G401 (cell line): Measurements from ENCODE around the gene PAIP1. TPM values are rescaled to one million over a fixed set of nuclear protein-coding genes. Genes with fewer than 3 reads are reported as not detected.
A peak's percentile ranks its signal among the peaks of the same experiment; 100 is the strongest.
"Not testable (repeated sequence)": the region's sequence is repeated elsewhere in the genome, so short reads cannot be mapped to it uniquely, and the experiment has no call there.

ENCODE experiments used
- DNase-seq: peaks from one replicate; pipeline ENCODE4 v3.0.0-alpha.2; 2015; ENCODE audit warnings: low spot score
- in situ Hi-C: cut with HindIII; loops from 2 replicates; pipeline ENCODE4 v1.10.0; 2016; ENCODE audit warnings: low sequenced_read_pairs, mixed read lengths
- total RNA-seq: library from RNA; depleted of rRNA; stranded (reverse); fragments of >200 nt; shearing (Covaris generic); gene quantifications from 2 replicates; pipeline ENCODE4 v1.2.3, GENCODE V29; 2014

The PAIP1 gene
- total RNA-seq, 1 experiment from 2014 or later = 135 TPM

DNA sequence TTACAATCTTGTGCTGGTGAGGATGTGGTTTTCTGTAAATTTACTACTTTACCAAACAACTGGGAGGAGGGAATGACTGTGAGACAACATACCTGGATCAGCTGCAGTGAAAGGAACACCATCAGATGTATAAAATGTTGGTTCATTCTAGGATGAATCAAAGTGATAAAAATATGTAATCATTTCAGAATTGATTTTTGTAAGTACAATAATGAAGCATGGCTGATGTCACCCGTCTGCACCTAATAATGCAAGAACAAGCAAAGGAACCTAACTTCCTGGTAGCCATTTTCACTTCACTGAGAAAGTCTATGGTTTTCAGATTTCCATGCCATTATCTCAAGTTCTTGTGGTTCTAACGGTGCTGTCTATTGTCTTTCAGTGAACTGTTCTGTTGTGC is 23.2 kb downstream of the PAIP1 start:
- in situ Hi-C loops = no loop called here
- no peak for DNase-seq

DNA sequence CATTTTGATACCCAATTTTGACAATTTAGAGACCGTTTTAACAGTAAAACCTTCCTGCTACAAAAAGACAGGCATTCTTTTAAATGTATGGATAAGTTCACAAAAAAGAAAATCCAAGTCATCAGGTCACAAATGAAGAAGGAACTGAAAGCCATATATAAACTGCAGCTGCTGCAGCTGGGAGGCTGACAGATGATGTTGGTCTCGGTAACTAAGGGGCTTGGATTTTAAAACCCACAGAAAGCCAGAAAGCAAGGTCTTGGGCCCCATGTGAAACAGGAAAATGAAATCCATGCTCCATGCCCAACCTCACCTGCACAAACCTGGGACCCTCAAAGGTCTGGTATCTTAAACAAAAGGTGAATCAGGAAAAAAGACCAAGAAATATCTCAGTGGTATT is 26.2 kb downstream of the PAIP1 start:
- DNase-seq = no peak
- in situ Hi-C loops = no loop called here

DNA sequence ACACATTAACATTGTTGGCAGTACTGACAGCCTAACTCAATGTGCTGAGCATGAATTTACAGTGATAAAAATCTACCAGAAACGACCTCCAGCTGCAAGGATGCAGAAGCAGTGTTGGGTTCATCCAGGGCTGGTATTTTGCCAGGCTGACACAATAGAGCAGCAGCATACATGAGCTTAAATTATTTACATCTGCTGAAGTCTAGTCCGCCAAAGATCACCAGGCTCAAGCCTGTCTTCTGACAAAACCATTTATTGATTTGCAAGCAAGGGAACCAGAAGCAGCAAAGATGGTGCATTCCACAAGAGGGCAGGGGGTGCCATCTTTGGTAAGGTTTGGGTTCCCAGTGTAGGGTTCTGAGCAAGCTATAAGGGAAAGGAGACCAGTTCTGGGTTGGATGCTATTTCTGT is 33.2 kb downstream of the PAIP1 start:
- in situ Hi-C loops = no loop called here
- no peak for DNase-seq

DNA sequence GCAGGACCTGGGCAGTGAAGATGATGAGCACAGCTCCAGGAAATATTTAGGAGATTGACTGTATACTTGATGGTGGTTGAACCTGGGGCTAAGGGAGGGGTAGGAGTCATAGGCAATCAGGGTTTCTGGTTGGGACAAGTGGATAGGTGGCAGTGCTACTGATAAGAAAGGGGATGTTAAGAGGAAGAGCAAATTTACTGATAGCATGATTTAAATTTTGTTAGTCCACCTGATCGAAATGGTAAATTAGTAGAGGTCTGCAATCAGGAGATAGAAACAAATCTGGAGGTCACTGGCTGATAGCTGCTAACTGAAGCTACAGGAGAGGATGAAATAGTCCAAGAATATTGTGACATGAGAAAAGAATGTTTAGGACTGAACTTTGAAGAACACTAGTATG is 36.3 kb downstream of the PAIP1 start:
- in situ Hi-C loops = no loop called here
- no peak for DNase-seq

DNA sequence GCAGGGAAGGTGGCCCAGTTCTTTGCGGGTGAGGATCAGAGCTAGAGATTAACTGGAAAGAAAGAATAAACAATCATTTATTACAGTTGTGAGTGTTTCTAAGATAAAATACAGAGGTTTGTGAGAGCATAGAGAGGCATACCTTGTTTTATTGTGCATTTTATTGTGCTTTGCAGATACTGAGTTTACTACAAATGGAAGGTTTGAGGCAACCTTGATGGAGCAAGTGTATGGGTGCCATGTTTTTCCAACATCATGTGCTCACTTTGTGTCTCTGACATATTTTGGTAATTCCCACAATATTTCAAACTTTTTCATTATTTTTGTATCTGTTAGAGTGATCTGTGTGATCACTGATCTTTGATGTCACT is 41.2 kb downstream of the PAIP1 start:
- in situ Hi-C loops = no loop called here

DNA sequence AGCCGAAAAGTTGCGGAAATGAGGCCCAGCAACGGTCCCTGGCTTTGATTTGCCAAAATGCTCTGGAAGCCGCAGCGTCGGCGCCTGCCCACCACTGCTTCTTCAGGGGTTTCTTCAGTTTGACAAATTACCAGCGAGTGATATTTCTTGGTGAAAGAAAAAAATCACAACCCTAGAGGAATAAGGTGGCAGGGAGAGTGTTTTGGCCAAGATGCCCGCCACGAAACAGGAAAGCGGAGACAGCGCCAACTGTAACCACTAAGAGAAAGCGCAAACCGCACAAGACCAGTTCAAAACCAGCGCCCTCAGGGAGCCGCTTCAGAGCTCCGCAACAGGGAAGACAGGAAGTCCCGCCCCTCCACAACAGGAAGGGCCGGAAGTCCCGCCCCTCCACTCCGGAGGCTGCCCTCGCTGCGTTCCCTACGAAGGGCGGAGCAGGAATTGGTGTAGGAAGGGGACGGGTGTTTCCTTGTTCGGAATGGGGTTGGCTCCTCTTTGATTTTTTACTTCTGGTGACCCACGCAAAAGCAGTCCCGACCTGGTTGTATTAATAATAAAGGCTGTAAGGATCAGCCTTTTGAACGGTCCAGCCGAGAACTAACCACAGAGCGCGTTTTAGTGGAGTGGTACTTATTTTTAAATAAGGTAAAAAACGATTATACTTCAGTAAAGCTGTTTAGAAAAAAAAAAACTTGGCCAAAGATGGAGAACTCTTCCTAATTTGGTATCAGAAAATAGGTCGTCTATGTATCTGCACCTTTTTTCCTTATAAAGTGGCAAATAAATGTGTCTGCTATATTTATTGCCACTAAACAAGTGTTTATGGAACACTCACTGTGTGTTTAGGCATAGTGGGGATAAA is 41.8 kb downstream of the PAIP1 start, which contains the start of gene C5orf34:
C5orf34 (minus strand) TSS at position 333 of the 862 bp plus-strand sequence. CDS start 5,809 bp downstream, outside the sequence.
- DNase-seq = peak; percentile 98
- in situ Hi-C loops = no loop called here

More for the DNA sequence above, 41.2 kb downstream of the PAIP1 start:
- no peak for DNase-seq

DNA sequence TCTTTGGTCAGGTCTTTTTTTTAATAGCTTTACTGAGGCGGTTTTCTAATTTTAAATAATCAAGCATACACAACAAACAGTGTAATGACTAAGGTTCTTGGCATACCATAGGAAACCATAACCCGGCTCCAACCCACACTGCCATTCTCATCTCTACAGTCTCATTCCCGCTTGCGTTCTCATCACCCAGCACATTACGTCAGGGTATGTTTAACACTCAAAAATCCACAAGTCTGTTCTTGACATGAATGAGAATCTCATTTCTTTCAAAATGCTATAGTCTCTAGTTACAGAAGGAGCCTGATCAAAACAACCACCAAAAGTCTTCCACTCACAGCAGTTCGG is 42.4 kb downstream of the PAIP1 start:
- no peak for DNase-seq
- in situ Hi-C loops = no loop called here

DNA sequence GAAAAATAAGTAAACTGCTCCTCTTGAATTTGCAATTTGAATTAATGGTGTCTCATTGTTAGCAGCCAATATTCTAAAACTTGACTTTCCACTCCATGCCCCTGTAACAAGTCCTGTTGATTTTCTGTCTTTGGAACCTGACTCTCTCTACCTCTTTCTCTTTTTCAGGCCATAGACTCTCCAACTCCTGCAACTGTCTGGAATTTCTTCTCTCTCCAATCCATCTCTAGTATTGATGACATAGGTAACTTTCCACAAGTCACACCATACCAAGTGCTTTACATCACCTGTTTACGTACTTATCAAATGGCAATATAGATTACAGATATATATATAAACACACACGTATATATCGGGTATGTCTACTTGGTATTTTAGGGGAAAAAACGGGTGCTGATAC is 42.9 kb downstream of the PAIP1 start:
- DNase-seq = no peak
- in situ Hi-C loops = no loop called here

DNA sequence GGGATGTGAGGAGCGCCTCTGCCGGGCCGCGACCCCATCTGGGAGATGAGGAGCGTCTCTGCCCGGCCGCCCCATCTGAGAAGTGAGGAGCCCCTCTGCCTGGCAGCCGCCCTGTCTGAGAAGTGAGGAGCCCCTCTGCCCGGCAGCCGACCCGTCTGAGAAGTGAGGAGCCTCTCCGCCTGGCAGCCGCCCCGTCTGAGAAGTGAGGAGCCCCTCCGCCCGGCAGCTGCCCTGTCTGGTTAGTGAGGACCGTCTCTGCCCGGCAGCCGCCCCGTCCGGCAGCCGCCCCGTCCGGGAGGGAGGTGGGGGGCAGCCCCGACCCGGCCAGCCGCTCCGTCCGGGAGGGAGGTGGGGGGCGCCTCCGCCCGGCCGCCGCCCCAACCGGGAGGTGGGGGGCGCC is 45.8 kb downstream of the PAIP1 start:
- DNase-seq, in situ Hi-C loops: not testable (repeated sequence)

DNA sequence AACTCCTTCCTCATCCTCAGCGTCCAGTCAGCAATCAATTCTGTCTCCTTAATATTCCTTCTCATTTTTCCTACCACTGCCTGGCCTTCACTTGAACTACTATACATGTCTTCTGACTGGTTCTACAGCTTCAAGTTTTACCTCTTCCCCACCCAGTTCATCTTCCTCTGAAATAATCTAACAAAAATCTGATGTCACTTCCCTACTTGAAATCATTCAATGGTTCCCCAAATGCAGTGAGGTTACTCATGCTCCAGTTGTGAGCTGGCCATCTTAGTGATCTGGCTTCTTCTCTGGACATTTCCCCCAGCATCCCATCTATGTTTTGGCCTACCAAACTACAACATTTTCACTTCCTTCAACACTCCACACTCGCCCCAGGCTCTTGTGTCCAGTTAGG is 58.3 kb downstream of the PAIP1 start:
- no peak for DNase-seq
- in situ Hi-C loops = no loop called here

DNA sequence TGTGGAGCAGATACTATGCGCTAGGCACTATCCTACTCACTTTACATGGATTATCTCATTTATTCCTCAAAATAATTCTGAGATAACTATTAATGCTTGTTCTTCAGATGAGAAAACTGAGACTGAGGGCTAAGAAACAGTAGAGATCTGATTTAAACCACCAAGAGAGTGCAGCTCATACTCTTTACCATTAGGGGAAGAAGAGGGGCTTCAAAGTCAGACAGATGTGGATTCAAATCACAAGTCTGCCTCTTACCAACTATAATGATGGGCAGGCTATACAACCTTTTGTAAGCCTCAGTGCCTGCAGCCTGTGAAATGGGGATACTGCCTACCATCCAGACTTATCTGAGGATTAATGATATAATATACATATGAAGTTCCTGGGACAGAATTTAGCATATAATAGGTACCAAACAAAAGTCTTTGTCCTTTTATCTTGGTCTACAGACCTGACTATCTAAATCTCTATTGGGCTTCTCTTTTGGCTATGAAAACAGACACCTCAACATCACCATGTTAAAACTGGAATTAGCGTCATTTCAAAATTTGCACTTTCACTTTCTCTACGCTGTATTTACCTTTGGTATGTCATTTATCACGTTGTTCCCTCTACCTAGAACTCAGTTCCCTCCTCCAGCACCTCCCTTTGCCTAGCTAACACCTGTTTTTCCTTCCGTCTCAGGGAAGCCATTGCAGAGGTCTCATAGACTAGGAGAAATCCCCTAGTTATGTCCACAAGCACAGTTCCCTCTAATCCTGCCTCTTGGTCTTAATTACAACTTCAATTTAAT is 59.4 kb downstream of the PAIP1 start:
- in situ Hi-C loops = no loop called here
- DNase-seq = no peak

DNA sequence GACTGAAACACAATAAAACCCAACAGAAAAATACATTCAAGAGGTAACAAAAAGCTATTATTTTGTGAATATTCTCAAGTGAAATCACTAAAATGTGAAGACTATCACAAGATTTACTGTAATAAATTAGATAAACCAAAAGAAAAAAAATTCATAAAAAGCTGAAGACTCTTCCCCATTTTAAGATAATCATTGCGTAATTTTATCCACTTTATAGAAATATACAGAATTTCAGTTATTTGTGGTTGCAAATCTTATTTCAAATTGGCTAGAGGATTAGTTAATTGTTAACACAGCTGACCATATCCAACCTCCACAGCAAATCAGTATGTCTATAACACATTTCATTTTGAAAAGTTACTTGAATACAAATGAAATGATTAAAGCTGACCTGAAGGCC is 65.6 kb downstream of the PAIP1 start:
- DNase-seq = no peak
- in situ Hi-C loops = no loop called here

DNA sequence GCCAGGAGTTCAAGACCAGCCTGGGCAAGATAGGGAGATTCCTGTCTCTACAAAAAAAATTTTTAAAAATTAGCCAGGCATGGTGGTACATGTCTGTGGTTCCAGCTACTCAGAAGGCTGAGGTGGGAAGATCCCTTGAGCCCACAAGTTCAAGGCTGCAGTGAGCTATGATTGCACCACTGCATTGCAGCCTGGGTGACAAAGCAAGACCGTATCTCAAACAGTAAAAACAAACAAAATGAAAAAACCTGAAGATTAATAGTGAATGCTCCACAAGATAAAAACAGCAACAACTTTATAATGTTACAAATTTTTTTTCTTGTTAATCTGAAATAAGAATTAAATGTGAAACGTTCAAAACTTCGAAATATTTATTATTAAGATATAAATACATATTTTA is 70.5 kb downstream of the PAIP1 start:
- in situ Hi-C loops = no loop called here

DNA sequence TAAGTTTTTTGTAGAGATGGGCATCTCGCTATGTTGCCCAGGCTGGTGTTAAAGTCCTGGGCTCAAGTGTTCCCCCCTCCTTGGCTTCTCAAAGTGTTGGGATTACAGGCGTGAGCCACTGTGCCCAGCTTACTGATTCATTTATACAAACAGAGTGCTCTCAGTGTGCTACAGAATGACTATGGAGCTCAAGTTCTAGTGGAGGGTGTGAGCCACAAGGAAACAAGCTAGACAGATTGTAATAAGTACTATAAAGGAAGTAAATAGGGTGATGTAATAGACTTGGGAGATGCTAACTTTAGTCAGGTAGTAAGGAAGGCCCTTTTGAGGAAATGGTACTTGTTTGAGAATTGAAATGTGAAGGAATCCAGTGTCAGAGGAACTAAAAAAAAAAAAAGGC is 71.5 kb downstream of the PAIP1 start:
- no peak for DNase-seq

More for the DNA sequence above, 70.5 kb downstream of the PAIP1 start:
- no peak for DNase-seq

DNA sequence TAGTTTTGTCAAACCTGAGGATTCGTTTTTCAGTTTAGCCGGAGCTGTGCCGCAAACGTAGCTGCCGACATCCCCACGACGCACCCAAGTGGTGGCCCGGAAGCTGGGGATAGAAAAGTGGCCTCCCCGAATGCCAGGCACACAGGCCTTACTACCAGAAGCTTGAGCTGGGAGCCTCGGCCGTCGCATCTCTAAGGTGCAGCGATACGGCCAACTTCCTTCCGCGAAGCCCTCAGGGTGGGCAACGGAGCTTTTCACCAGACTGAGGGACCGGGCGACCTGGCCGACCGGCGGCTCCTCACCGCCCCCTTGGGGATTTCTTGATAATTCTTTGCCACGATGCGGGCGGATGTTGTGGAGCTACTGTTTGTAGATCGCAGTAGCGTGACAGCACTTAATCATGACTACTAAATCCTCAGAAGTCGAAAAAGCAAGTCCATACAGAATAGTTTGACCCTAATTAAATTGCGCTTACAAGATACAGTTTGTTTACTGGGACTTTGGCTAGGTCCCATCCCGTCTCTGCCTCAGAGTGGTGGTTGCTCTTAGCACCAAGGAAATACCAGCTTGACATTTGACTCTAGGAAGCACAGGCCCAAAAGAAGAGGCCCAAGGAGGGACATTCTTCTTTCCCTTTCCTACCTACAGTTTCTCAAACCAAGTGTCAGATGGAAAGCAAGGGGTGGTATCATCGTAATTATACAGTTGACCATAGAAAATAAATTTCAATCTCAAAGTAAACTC is 72.6 kb downstream of the PAIP1 start:
- in situ Hi-C loops = no loop called here
- peak; percentile 84 for DNase-seq

More for the DNA sequence above, 71.5 kb downstream of the PAIP1 start:
- in situ Hi-C loops = no loop called here

DNA sequence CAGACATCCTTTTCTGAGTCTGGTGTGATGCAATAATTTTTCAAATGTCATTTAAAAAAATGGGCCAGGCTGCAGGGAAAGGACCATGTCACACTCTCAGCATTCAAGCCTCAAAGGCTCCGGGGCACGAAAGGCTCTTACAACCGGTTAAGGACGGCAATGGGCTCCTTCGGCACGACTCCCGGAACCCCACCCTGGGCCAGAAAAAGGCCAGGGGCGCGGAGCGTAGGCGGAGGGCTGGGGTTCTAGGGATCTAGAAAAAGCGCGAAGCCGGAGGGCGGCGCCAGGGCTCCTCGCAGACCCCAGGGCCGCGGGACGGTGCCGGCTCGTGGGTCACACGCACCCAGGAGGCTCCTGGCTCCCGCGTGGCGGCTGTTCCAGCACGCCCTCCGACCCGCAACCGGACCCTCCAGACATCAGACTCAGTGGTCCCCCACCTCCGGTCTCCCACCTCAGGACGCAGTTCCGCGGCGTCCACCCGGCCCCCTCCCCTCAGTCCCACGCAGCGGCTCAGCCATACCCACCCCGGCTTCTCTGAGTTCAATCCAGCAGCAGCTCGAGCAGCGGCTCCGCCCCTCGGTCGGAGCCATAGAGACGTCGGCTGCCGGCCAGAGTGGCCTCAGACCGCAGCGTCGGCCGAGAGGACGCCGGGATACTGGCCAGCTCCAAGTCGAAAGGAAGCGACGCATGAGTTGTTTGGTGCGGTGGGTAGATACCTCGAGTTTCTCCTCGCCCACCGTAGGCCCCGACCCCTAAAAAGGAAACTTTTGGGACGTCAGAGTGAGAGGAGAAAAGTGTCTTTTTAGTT is 73.4 kb downstream of the PAIP1 start, which contains the start of gene TMEM267:
TMEM267 (minus strand) TSS at position 568 of the 808 bp plus-strand sequence. CDS start 29,896 bp downstream, outside the sequence.
- in situ Hi-C loops = no loop called here
- DNase-seq = peak; percentile 95

DNA sequence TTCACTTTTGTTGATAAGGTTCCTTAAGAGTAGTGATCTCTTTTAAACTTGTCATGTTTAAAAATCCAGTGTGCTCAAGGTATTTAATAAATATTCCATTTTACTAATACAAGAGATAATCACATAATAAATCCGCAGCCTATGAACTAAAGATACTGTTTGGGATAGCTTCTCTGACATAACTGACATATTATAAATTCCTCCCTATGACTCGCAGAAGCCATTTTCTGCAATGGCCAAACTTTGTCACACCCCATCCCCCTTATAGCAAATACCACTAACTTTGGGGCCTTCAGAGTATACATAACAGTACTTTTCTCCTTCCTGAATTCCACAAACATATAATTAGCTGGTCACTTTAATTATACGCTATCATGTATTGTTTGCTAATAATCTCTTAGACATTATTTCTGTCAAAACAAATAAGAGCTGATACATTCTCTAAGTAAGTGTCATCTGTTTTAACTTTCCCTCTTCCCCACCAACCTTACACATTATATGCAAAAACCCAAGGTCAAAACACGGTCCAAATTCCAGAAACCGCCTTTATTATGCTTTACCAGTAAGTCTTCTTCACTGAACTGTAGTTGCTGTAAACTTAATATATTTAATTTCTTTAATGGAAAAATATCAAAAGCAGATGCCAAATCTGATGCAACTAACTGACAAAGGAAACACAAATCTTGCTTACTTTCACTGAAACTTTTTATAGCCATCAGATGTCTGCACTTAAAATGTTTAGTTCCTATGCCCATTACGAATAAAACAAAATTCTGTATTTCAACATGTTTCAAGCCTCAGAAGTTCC is 74.2 kb downstream of the PAIP1 start:
- in situ Hi-C loops = no loop called here
- no peak for DNase-seq
